Measurements from ENCODE around the gene CDCA7.

Gene CDCA7

DNA sequence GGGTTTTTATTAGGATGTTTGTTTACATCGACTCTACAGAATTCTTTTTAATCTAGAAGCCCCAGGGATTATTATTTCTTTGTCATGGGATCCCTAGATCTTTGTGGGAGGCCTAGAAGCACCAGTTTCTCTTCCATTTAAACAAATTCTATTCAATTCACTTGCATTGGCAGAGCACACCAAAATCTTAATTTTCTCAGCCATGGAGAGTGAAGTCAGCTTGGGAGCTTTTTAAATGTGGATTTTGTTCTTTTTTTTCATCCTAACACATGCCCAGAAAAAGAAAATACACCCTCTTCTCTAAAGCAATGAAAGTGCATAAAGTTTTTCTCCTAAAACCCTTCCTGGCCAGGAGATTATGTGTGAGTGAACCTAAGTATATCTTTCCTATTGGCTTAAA lies 38.5 kb downstream of the CDCA7 start:
- TF ChIP-seq, protein P1, sequence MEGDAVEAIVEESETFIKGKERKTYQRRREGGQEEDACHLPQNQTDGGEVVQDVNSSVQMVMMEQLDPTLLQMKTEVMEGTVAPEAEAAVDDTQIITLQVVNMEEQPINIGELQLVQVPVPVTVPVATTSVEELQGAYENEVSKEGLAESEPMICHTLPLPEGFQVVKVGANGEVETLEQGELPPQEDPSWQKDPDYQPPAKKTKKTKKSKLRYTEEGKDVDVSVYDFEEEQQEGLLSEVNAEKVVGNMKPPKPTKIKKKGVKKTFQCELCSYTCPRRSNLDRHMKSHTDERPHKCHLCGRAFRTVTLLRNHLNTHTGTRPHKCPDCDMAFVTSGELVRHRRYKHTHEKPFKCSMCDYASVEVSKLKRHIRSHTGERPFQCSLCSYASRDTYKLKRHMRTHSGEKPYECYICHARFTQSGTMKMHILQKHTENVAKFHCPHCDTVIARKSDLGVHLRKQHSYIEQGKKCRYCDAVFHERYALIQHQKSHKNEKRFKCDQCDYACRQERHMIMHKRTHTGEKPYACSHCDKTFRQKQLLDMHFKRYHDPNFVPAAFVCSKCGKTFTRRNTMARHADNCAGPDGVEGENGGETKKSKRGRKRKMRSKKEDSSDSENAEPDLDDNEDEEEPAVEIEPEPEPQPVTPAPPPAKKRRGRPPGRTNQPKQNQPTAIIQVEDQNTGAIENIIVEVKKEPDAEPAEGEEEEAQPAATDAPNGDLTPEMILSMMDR (conservative IDR thresholded peaks at IDR 0.05; ENCODE audit: low read depth, low read length), result no peak
- DNase-seq (ENCODE audit: low read depth), result no peak
- H3K4me3 ChIP-seq (ENCODE audit: low read depth, low read length), result no peak overlapping the region

DNA sequence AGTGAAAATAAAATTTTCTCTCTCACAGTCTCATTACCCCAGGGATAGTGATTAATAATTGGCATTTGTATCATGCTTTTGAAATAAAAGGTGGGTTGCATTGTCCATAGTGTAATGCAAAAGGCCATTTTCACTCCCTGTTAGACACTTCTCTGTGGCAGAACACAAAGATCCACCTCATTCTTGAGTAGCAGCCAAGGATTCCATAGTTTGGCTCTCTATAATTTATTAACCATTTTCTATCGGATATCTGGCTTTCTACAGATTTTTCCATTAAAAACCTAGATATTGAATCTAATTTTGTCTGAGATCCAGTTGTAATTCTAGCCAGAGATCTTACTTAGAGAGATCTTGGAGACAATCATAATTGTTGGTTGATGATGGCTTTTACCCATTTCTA lies 39.0 kb downstream of the CDCA7 start:
- TF ChIP-seq, protein P1 (conservative IDR thresholded peaks at IDR 0.05; ENCODE audit: low read depth, low read length), result no peak
- no peak for DNase-seq (ENCODE audit: low read depth)
- no peak overlapping the region for H3K4me3 ChIP-seq (ENCODE audit: low read depth, low read length)

DNA sequence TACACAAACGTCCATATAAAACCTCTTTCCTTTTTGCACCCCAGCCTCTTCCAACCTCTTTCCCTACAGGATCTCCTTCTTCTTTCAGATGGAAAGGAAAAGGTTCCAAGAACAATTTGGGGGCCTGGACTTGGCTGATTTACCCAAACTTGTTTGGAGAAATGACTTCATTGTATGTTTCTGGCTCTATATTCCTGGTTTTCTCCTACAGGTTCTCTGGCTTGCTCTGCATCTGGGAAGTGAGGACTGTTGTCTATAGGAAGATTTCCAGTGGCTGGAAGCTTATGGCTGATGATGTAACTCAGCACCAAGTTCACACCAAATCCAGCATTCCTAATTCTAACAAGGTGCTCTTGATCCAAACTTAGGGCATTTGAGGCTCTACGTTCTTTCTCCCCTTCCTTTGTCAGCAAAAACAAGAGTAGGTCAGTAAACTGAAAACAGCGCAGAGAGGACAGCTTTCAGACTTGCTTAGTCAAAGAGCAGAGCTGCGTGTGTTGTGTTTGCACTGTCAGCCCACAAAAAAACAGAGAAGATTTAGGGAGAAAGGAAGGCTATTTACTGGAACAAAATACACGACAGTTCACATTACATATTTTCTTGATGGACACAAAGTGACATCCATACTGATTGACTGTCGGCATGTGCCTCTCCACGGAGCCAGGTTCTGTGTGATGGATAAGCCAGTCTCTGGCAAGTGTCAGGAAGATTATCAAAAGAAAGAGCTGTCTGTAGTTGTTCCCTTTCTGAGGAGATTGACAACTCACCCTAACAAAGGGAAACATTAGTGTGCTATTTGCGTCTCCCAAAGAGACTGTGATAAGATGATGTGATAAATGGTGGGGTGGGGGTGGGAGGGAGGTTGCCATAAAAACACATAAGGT lies 39.7 kb downstream of the CDCA7 start:
- TF ChIP-seq, protein P1 (conservative IDR thresholded peaks at IDR 0.05; ENCODE audit: low read depth, low read length), result no peak
- DNase-seq (ENCODE audit: low read depth), result no peak
- no peak overlapping the region for H3K4me3 ChIP-seq (ENCODE audit: low read depth, low read length)

DNA sequence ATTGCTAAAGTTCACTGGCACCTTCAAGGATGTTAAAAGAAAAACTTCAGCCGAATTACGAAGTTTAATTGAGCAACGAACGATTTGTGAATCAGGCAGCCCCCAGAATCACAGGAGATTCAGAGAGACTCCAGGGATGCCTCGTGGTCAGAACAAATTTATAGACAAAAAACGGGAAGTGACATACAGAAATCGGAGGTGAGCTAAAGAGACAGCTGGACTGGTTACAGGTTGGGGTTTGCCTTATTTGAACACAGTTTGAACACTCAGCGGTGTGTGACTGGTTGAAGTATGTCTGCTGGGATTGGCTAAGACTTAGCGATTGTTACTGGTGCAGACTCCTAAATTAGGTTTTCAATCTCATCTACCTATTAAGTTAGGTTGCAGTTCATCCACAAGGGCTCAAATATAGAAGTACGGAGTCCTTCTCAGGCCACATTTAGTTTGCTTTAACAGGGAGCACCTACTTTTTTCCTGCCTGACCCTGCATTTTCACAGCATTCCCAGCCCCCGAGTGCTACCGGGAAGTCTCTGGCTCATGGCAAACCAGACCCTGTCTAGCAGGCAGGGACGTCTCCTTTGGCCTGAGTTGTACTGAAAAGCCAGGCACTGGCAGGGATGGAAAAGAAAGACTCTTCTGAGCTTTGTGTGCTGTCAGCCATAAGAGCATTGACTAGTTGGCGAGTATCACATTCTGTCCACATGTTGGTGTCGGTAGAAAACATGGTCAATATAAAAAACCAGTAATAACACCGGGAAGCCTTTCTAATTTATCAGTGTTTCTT lies 41.1 kb downstream of the CDCA7 start:
- no peak for DNase-seq (ENCODE audit: low read depth)
- TF ChIP-seq, protein P1 (conservative IDR thresholded peaks at IDR 0.05; ENCODE audit: low read depth, low read length), result no peak
- no peak overlapping the region for H3K4me3 ChIP-seq (ENCODE audit: low read depth, low read length)

DNA sequence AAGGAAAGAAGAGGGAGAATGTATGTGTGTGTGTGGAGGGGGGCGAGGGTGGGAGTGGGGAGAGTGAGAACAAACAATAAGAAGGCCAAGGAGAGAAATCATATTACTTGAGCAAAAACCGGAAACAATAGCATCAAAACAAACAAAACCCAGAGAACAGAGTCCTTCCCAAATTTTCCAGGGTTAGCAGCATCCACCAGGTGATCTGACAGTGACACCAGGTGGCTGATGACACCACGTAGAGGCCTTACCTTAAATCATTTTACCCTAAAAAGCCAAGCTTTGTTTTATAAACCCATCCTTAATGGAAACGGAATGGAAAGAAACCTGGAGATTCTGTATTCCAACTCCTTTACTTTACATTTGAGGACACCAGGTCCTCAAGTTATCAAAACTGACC lies 42.9 kb downstream of the CDCA7 start:
- TF ChIP-seq, protein P1 (conservative IDR thresholded peaks at IDR 0.05; ENCODE audit: low read depth, low read length), result no peak
- no peak overlapping the region for H3K4me3 ChIP-seq (ENCODE audit: low read depth, low read length)
- no peak for DNase-seq (ENCODE audit: low read depth)

DNA sequence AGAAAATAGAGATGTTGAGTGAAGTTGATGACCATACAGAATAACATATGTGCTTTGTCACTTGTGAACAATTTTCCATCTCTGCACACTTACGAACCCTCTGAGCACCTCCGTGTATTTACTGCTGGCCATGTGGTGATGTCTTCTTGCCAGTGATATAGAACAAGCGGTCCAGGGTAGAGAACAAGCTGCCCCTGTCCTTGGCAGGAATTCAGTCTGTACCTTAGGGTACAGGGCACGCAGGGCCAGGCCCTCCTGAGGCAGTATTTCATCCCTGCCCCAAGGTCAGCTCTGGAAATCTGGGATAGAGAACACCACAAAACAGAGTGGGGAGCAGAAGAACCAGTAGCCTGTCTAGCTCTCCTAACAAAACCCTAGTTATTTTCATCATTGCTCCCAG lies 44.6 kb downstream of the CDCA7 start:
- DNase-seq (ENCODE audit: low read depth), result no peak
- H3K4me3 ChIP-seq (ENCODE audit: low read depth, low read length), result no peak overlapping the region
- TF ChIP-seq, protein P1 (conservative IDR thresholded peaks at IDR 0.05; ENCODE audit: low read depth, low read length), result no peak

All from choroid plexus epithelial cell (primary cell).